OCI-M2 (cell line): ENCODE results near the gene SGPP2.
"Not testable (repeated sequence)": the region's sequence is repeated elsewhere in the genome, so short reads cannot be mapped to it uniquely, and the experiment has no call there.

ENCODE experiments used
- DNase-seq: peaks from one replicate; lab custom pipeline; 2025; ENCODE audit not compliant: unreplicated experiment; lab: John Stamatoyannopoulos, UW

Gene SGPP2

DNA sequence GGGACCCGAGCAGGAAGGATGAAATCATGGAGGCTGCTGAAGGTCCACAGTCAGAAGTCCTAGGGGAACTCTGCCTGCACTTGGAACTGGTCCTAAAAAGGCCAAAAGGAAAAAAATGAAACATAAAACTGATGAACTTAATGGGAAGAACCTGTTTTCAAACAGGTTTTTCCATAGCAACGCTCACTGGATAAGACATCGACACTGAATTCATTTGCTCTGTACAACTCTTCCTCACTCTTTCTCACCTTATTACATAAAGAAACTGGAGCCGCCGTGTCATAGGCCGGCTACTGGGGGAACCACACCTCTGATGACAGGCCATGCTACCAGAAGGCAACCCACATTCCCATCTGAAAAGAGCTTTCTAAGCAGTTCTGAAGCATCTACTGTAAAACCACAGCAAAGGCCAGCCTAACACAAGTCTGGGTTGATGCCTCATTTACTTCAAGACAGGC, 147.9 kb downstream of the SGPP2 start:
- DNase-seq = no peak

DNA sequence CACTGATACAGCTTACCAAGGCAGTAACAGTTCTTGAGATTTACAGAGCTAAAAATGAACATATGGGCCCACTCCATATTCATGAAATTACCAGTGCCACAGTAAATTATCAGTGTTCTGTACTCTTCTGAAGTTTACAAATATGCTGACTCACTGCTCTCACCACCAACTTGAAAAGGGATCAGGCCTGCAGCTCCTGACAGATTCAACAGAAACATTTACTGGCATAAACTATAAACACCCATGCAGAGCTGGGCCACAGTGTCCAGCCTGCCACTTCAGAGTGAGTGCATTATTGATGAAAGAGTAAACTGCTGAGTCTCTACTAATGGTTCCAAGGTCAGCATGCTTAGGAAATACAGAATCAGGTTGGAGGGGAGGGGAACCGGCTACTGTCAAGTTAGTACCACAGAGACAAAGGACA, 148.4 kb downstream of the SGPP2 start:
- DNase-seq = no peak

DNA sequence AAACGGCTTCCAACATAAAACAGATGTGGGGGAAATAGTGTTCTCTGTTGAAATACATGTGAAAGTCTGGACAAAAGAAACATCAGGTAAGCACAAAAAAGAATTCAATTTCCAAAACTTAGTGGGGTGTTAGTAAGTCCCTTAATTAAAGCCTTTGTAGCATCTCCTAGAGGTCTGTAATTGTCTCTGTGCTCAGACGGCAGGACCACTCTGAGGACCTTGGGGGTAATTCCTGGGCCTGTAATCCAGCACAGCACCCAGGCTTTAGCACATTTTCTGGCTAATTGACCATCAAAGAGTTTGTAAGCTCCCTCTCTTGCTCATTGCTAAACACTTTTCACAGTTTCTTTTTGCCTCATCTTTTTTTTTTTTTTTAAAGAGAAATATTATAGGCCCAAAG, 151.3 kb downstream of the SGPP2 start:
- DNase-seq = no peak

DNA sequence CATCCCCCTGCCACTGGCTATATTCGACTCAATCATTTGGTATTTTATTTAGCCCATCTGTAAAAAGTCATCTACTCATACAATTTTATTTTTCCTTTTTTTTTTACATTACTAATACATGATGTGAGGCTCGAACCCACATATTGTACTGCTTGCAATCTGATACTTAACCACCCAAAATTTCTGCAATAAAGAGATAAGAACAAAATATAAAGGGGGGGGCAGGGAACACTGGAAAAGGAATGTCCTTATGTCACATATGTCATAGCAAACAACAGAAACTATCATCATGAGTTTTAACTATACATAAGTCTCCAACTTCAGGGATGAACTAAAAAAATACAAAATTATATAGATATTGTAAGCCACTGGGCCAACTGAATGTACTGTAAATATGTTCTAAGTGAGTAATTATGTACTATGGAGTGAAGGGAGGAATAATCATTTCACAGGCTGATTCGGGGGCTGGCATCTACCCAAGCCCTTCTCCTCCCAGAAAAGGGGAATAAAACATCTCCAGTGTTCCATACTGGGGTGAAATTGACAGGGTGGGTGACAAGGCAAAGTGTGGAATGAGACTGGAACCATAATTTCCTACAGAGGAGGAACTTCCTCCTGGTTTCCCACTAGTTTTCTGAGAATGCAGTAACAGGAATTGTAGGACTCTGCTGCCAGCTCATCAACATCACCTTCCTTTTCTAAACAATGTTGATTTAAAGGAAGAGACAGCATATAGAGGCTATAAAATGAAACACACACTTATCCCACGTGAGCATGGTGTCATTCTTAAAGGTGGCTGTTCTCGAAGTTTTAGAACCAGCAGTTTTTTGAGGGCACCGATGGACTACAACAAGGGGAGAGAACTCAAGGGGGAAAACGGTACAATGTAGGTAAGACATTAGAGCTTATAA, 152.1 kb downstream of the SGPP2 start:
- no peak for DNase-seq

DNA sequence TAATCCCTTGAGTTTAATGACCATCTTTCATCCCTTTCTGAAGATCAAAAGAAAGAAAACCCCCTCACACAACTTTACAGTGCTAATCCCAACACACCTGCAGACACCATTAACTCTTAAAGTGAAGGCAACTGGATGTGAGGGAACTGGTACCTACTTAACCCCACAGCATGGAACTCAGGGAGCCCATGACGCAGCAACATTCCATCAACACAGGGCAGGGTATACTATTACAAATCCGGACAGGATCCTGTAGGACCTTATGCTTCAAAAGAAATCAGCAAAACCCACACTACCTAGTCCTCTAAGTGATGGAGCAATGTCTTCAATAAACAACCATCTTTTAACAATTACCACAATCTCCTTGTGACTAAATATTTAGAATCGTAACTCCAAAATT, 153.0 kb downstream of the SGPP2 start:
- DNase-seq = no peak

DNA sequence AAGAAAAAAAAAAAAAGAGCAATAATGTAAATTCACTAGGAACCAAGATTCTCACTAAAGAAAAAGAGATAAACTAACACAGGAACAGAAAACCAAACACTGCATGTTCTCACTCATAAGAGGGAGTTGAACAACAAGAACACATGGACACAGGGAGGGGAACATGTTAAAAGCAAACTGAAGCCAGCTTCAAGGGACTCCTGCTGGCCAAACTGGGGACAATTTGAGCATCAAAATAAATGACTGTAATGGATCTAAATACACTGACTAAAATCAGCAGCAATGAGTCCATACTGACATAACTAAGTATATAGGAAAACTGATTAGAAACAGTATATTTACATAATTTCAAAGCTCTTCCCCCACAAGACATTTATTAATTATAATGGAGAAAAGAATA, 158.6 kb downstream of the SGPP2 start:
- DNase-seq = no peak

DNA sequence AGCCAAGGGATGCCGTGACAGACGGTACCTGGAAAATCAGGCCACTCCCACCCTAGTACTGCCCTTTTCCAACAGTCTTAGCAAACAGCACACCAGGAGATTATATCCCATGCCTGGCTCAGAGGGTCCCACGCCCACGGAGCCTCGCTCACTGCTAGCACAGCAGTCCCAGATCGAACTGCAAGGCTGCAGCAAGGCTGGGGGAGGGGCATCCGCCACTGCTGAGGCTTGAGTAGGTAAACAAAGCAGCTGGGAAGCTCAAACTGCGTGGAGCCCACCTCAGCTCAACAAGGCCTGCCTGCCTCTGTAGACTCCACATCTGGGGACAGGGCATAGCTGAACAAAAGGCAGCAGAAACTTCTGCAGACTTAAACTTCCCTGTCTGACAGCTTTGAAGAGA, 160.2 kb downstream of the SGPP2 start:
- not testable (repeated sequence) for DNase-seq

DNA sequence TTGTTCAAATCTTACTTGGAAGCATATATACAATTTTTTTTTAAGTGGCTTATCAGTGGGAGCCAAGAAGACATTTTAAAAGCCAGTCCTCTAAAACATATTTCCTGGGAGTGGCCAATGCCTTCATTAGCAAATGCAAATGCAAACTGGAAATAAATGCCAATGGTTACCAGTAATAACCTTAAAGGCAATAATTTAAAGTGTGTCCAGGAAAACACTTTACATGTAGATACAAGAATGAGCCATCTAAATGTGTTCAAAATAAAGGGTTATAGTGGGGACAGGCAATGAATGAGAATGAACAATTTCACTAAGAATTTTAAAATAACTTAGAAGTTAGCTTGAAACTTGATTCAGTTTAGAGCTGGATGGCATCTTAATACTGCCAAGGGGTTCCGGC, 167.3 kb downstream of the SGPP2 start:
- DNase-seq = no peak

DNA sequence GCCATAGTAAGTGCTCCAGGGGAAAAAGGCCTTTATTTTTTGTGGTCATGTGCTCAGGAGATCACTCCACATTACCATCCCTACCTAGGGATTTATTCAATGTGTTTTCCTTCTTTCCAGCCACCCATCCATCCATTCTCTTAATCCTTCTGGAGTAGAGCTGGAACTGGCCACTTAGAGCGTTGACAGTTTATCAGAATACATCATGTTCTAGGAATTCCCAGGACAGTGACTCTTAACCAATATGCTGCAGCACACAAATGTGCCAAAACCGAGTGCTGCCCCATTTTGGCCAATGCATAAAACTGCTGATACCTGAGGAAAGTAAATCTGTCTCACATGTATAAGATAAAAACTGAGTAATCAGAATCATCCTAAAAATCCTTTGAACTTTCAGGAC, 167.8 kb downstream of the SGPP2 start:
- no peak for DNase-seq

DNA sequence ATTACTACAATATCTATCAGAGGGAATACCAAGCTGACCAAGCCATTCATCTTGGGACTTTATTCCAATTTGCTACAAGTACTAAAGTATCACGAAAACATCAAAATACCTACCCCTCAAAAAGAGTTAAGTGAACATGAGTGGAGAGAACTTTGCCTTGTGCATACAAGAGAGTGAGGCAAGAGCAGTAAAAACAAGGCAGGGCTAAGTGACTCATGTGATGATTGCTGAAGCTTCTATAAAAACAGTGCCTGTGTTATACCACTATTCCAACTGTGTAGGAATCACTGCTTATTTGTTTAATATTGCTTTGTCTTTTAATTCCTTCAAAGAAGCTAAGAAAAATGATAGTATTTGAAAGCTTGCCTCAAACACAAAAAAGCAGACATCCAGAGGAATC, 170.3 kb downstream of the SGPP2 start:
- no peak for DNase-seq

DNA sequence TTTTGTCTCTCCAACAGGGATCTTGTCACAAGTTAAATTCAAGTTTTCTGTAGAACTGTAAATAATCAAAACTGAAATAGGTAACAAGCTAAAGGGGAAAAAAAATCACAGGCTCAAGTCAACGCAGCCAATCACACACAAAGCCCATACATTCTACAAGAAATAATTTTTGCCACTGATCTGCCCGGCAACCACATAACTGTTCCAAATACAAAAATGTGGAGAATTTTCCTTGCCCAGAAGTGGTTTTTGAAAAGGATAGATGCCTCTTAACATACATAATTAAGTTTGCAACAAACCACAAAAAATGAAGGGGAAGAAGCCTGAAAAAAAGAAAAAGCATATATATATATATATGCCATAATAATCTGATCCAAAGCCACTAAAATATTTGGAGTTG, 171.2 kb downstream of the SGPP2 start:
- no peak for DNase-seq

DNA sequence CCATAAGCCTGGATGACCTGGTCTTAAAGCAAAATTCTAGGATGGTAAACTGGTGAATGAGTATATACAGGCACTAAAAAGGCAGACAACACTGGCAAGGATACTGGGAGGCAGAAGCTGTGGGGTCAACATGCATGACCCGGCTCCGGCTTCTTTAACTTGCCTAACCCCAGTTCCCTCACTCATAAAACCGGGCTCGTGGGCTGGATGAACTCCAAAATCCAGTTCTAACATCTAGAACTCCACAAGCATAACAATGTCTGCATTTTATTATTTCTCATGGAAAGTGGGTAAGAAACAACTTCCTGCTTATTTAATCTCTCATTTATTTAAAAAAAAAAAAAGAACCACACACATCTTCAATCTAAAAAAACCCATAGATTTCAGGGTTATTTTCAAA, 174.3 kb downstream of the SGPP2 start:
- no peak for DNase-seq

DNA sequence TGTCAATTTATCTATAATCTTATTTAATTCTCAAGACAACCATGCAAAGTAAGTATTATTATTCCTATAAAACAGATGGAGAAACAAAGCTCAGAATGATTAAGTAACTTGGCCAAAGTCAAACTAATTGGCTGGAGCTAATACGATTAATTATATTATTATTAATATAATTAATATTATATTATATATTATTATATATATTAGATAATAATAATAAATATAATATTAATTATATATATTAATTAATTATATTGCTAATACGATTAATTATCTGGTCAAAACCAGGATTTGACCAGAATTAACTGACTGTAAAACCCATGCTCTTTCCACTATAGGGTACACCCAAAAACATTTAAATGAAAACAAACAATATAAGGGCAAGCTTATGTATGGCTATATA, 179.2 kb downstream of the SGPP2 start:
- no peak for DNase-seq

DNA sequence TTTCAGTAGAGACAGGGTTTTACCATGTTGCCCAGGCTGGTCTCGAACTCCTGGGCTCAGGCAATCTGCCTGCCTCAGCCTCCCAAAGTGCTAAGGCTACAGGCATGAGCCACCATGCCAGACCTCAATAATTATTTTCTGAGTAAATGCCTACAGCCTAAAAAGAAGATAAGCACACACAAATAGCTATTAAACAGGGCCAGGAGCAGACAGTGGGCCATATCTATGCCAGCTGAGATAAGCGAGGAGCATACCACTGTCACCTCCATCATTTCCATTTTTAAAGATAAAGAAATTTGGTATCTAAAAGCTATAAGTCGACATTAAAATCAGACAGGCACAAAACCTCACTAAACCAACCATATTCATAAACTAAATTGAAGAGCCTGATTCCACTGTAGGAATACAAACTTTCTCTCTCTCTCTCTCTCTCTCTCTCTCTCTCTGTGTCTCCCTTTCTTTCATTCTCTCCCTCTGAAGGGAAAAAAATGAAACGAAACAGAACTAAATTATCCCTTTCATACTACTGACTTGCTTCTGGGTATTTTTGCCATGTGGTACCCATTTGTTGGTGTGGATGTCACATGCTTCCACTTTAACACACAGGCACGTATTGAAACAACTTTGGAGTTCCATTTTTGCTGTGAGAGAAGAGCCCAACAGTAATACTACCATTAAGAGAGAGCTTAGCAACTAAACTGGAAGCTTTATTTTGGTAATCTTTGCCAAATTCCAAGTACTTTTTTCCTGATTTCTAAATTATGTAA, 180.6 kb downstream of the SGPP2 start:
- no peak for DNase-seq

DNA sequence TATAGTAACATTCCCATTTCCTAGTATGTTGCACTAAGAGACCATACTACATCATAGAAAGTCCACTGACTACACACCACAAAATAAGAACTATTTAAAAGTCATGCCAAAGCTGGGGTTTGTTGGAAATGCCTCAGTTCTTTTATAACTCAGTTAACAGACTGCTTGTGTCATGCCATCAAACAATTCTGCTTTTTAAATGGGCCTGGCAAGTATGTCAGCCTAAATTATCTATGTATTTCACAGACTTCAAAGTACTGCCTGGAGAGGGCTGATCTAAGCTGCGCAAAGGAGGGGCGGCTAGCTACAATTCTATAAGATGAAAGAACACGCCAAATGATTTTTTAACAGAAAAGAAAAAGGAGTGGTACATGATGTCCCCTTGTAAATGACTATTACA, 182.0 kb downstream of the SGPP2 start:
- DNase-seq = no peak

DNA sequence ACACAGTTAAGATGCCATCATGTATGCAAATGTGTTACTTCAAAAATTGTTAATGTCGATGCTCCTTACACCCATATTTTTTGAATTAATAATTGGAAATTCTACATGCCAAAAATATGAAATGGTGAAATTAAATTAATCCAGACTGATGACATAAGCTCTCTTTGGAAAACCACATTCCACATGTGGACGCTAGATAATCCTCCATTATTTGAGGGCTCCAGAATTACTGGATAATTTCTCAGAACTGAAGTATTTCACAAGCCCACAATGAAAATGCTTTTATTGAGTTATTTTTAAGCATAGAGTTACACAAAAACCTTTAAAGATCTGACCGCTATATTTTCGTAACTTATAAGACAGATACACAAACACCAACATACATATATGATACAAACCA, 183.7 kb downstream of the SGPP2 start:
- no peak for DNase-seq

DNA sequence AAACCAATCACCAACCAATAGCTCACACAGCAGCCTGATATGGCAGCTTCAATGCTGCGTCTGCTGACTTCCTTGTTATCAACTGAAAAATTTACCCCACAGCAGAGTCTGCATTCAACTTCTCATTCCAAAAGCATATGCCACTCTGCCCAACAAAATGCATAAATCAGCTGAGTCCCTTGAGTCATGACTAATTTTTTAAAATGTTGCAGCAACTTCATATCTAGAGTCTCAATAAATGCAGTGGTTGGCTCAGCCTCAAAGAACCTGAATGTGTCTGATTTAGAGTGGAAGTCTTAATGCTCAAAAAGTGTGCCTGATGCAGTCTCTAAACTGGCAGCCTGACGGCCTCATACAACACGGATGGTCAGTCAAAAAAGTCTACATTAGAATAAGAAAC, 185.0 kb downstream of the SGPP2 start:
- DNase-seq = no peak
